GM21423 (cell line): ENCODE data around the gene C1QTNF9.
"Not testable (repeated sequence)": the region's sequence is repeated elsewhere in the genome, so short reads cannot be mapped to it uniquely, and the experiment has no call there.

Experiments
- ATAC-seq: cut with Tn5 transposase; IDR thresholded peaks from one replicate; pipeline ENCODE4 v1.9.1; 2021; ENCODE audit warnings: mild to moderate bottlenecking, moderate library complexity; ENCODE audit not compliant: unreplicated experiment

The C1QTNF9 gene, protein sequence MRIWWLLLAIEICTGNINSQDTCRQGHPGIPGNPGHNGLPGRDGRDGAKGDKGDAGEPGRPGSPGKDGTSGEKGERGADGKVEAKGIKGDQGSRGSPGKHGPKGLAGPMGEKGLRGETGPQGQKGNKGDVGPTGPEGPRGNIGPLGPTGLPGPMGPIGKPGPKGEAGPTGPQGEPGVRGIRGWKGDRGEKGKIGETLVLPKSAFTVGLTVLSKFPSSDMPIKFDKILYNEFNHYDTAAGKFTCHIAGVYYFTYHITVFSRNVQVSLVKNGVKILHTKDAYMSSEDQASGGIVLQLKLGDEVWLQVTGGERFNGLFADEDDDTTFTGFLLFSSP

GRCh38 chr13:24309300-24309699 lies at the start of gene C1QTNF9:
C1QTNF9 (plus strand) TSS chr13:24309580; CDS start chr13:24316004, 6,424 bp downstream.
- not testable (repeated sequence) for ATAC-seq

DNA sequence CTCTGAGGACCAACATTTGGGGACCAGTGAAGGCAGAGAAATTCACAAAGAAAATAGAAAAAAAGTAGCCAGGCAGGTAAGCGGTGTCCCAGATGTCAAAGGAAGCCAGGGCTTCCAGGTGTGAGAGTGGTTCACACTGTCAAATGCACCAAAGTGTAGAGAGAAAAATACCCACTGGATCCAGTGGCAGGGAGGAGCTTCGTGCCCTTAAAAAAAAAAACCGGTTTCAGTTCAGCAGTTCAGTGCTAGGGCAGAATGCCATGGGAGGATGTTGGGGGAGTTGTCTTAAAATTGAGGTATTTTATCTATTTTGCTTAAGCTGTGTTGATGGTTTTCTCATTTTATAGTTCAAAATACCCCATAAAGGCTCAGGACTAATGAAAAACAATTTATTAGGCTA lies 47.8 kb upstream of the C1QTNF9 start:
- ATAC-seq: no peak

- no peak for ATAC-seq
These were observed 45.7 kb upstream of the C1QTNF9 start for GRCh38 chr13:24263632-24264031.

DNA sequence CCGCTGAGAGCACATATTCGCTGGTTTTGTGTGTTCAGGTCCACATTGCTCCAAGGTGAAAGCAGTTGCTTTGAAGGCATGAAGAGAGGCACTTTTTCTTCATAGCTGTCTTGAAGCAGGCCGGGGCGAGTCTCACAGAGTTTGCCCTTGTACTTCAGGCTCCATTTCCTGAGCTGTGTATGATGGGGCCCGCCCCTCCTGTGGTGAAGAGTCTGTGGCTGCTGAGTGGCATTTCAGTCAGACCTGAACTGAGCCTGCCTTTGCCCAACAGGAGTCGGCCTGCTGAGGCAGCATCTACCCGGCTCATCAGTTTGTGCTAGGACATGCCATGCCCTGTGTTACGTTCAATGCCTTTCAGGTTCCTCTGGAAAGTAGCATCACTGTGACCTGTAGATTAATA lies 44.4 kb upstream of the C1QTNF9 start:
- ATAC-seq: peak; percentile 71

GRCh38 chr13:24265453-24265852 lies 43.9 kb upstream of the C1QTNF9 start:
- no peak for ATAC-seq

GRCh38 chr13:24267274-24267673 lies 42.1 kb upstream of the C1QTNF9 start:
- ATAC-seq: no peak

GRCh38 chr13:24267801-24268200 lies 41.6 kb upstream of the C1QTNF9 start:
- ATAC-seq: no peak

GRCh38 chr13:24269821-24270220 lies 39.6 kb upstream of the C1QTNF9 start:
- no peak for ATAC-seq

GRCh38 chr13:24270639-24271141 lies 38.7 kb upstream of the C1QTNF9 start:
- peak; percentile 51 for ATAC-seq

- ATAC-seq: no peak
These were observed 38.2 kb upstream of the C1QTNF9 start for GRCh38 chr13:24271231-24271600.

GRCh38 chr13:24271601-24272451 lies 37.6 kb upstream of the C1QTNF9 start:
- ATAC-seq: peak; percentile 42

DNA sequence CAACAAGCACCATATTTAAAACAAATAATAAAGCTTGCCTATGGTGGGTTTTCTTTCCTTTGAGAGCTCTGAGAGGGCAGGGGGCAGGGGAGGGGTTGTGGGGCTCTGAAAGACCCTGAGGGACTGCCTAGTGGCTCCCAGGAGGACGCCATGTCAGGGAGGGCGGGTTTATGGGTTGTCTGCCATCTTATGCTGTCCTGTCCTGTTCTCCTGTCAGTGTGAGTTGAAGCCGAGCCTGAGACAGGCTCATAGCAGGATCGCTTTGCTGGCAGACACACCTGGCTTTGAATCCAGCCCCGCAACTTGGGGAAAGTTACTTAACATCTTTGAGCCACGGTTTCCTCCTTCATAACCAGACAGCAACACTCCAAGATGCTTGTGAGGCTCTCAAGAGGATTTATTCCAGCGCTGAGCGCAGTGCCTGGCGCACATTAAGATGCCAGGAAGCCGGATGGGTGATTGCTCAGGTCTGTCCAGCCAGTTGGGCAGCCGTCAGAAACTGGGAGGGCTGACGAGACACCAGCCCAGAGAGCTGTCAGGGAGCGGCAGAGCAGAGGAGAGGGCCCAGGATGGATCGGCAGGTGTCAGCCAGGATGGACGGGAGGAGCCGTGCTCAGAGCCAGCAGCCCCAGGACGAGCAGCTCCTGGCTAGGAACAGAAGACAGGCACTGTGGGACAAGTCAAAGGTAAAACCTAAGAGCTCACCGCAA lies 36.8 kb upstream of the C1QTNF9 start:
- no peak for ATAC-seq

- no peak for ATAC-seq
These were observed 35.5 kb upstream of the C1QTNF9 start for GRCh38 chr13:24273926-24274325.

DNA sequence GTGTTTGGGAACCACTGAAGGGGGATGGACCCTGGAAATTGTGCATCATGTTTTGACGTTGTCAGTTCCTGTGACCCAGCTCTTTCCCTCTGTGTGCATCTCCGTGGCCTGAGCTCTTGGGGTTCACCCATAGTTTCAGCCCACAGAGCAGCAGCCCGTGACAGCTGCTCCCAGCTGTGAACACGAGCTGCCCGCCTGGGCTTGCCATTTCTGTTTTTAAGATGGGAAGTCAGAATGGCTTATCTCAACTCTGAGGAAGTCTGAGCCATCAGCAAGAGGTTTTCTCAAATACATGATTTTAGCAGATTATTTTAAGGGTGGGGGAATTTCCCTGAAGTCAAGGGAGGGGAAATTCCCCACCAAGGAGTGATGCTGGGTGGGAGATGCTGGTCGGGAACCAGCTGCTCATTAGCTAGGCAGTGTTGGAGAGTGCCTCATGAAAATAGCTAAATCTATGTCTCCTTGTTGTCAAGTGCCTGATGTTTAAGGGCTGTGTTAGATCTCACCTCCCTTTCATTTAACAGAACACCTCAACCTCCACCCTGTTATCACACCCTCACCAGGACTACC lies 34.8 kb upstream of the C1QTNF9 start:
- peak; percentile 55 for ATAC-seq

DNA sequence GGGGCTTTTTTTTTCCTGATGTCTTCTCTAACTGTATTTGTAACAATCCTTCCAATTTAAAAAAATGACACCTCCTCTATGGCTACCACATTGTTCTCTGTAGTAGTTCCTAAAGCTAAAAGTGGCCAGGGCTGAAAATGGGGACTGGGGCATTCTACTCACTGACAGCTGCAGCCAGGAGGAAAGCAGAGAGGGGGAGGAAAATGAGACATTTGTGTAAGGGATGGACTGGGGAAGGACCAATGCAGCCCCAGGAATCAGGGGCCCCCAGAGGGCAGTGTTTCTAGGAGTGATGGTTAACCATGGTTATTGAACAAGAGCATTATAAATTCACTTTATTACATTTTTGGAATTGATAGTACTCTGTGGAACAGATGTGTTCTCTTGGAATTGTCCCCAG lies 34.3 kb upstream of the C1QTNF9 start:
- ATAC-seq: no peak

GRCh38 chr13:24276306-24276705 lies 33.1 kb upstream of the C1QTNF9 start:
- no peak for ATAC-seq

- ATAC-seq: no peak
These were observed 32.5 kb upstream of the C1QTNF9 start for GRCh38 chr13:24276861-24277260.

DNA sequence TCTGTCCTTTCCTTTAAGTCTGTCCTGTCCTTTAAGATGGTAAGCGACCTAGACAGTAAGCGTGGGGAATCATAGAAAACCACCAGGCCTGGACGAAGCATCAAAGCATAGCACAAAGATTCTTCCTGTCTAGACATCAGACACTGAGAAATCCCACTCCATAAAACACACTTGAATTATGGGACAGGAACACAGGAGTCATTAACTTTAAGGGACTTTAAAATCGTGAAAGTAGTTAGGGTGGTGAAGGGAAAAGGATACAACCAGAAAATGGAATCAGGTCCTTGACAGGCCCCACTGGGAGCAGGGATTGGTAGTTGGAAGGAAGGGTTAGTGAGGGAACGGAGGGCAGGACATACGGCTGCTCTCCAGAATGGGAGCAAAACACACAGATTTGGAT lies 31.6 kb upstream of the C1QTNF9 start:
- ATAC-seq: no peak

- no peak for ATAC-seq
These were observed 29.9 kb upstream of the C1QTNF9 start for GRCh38 chr13:24279327-24280110.

GRCh38 chr13:24280720-24281119 lies 28.7 kb upstream of the C1QTNF9 start:
- ATAC-seq: no peak
